Kidney tubule cell (primary cell): ENCODE measurements around the gene MLPH.
"Not testable (repeated sequence)": the region's sequence is repeated elsewhere in the genome, so short reads cannot be mapped to it uniquely, and the experiment has no call there.

ENCODE experiments used
- DNase-seq: peaks from one replicate; pipeline ENCODE4 v3.0.0-alpha.2; 2018; ENCODE audit warnings: low spot score

Gene MLPH

GRCh38 chr2:237588044-237588696 is 101.1 kb downstream of the MLPH start:
- DNase-seq, result no peak

GRCh38 chr2:237590272-237591140 is 103.5 kb downstream of the MLPH start, which contains the start of gene RAB17:
TSS of gene RAB17 (minus strand) at chr2:237590734. CDS start at chr2:237586154, 4,580 bp downstream.
- DNase-seq, result peak; percentile 84

- DNase-seq, result peak; percentile 23
Measured at GRCh38 chr2:237591141-237591881, 104.3 kb downstream of the MLPH start.

GRCh38 chr2:237592425-237592980 is 105.5 kb downstream of the MLPH start:
- DNase-seq, result no peak

- no peak for DNase-seq
Measured at GRCh38 chr2:237593036-237593435, 106.0 kb downstream of the MLPH start.

- no peak for DNase-seq
Measured at GRCh38 chr2:237593596-237594320, 106.7 kb downstream of the MLPH start.

GRCh38 chr2:237594514-237594871 is 107.4 kb downstream of the MLPH start:
- no peak for DNase-seq

- not testable (repeated sequence) for DNase-seq
Measured at GRCh38 chr2:237595829-237596519, 108.9 kb downstream of the MLPH start.

GRCh38 chr2:237596520-237597195 is 109.6 kb downstream of the MLPH start:
- no peak for DNase-seq

- no peak for DNase-seq
Measured at GRCh38 chr2:237597196-237598145, 110.4 kb downstream of the MLPH start.

- no peak for DNase-seq
Measured at GRCh38 chr2:237598468-237599208, 111.6 kb downstream of the MLPH start.

- DNase-seq, result no peak
Measured at GRCh38 chr2:237599465-237600110, 112.5 kb downstream of the MLPH start.

- DNase-seq, result peak; percentile 44
Measured at GRCh38 chr2:237600205-237600846, 113.3 kb downstream of the MLPH start.

- no peak for DNase-seq
Measured at GRCh38 chr2:237601453-237602116, 114.5 kb downstream of the MLPH start.

GRCh38 chr2:237602409-237602808 is 115.4 kb downstream of the MLPH start:
- DNase-seq, result no peak

GRCh38 chr2:237603049-237603717 is 116.1 kb downstream of the MLPH start:
- DNase-seq, result no peak
